Tibial nerve (tissue), 4 donors: ENCODE data around the gene MMRN1.

Experiments used
- EP300 ChIP-seq, 2 donors: sonication (generic); formaldehyde crosslinking; IDR thresholded peaks; one replicate each; pipeline ENCODE4 v1.6.1; 2017; ENCODE audit warnings: antibody characterized with exemption in 2 of 2, mild to moderate bottlenecking in 1 of 2
- POLR2A ChIP-seq, 2 donors: fragments of 450-650 bp; IDR thresholded peaks; one replicate each; pipeline ENCODE4 v1.6.1; 2017; ENCODE audit warnings: antibody characterized with exemption in 2 of 2, mild to moderate bottlenecking in 2 of 2, moderate library complexity in 2 of 2
- TF ChIP-seq, protein P1 (sequence below), 5 experiments: fragments of 200-600 bp in 3 of 5; fragments of 450-650 bp in 2 of 5; sonication (generic) in 3 of 5; IDR thresholded peaks; one replicate each; pipeline ENCODE4 v1.5.1; 2016 to 2019; ENCODE audit warnings: antibody characterized with exemption in 5 of 5, mild to moderate bottlenecking in 3 of 5, moderate library complexity in 2 of 5

- TF ChIP-seq EP300 (IDR thresholded peaks at IDR 0.05) (no peak), POLR2A (IDR thresholded peaks at IDR 0.05) (no peak)
- TF ChIP-seq, protein P1, sequence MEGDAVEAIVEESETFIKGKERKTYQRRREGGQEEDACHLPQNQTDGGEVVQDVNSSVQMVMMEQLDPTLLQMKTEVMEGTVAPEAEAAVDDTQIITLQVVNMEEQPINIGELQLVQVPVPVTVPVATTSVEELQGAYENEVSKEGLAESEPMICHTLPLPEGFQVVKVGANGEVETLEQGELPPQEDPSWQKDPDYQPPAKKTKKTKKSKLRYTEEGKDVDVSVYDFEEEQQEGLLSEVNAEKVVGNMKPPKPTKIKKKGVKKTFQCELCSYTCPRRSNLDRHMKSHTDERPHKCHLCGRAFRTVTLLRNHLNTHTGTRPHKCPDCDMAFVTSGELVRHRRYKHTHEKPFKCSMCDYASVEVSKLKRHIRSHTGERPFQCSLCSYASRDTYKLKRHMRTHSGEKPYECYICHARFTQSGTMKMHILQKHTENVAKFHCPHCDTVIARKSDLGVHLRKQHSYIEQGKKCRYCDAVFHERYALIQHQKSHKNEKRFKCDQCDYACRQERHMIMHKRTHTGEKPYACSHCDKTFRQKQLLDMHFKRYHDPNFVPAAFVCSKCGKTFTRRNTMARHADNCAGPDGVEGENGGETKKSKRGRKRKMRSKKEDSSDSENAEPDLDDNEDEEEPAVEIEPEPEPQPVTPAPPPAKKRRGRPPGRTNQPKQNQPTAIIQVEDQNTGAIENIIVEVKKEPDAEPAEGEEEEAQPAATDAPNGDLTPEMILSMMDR (IDR thresholded peaks at IDR 0.05), result no peak
These were observed 55.2 kb downstream of the MMRN1 start for GRCh38 chr4:89949782-89950387.
